22Rv1 (cell line): Measurements from ENCODE around the gene PLEKHN1.

Experiments
- CTCF ChIP-seq: fragments of 450-650 bp; IDR thresholded peaks from 2 replicates; pipeline ENCODE4 v1.5.1; 2017; ENCODE audit warnings: mild to moderate bottlenecking
- ZFX ChIP-seq: fragments of 450-650 bp; IDR thresholded peaks from 2 replicates; pipeline ENCODE4 v1.6.1; 2017; ENCODE audit warnings: antibody characterized with exemption, borderline replicate concordance

GRCh38 chr1:938088-938683 is 28.1 kb upstream of the PLEKHN1 start:
- TF ChIP-seq CTCF (peak; percentile 62), ZFX (no peak)
